ENCODE data around the gene TSR3.

TSR3 gene

DNA sequence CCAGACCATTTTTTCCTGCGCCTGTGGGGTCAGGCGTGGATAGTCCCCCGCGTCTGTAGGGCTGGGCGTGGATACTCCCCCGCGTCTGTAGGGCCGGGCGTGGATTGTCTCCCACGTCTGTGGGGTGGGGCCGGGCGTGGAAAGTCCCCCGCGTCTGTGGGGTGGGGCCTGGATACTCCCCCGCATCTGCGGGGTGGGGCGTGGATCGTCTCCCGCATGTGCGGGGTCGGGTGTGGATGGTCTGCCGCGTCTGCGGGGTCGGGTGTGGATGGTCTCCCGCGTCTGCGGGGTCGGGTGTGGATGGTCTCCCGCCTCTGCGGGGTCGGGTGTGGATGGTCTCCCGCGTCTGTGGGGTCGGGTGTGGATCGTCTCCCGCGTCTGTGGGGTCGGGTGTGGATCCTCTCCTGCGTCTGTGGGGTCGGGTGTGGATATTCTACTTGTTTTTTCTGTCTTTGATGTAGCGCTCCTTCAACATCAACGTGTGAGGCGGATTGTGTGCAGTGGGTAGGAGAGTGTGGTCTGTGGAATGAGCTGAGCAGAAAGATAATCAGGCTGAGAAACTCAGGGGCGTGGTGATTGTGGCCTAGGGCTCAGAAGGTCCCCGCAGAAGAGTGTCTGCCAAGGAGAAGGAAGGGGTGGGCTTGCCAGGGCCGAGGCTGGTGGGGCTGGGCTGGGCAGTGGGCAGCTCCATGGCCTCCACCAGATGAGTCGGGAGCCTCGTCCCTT is 3.3 kb upstream of the TSR3 start:
- TF ChIP-seq, protein P1, sequence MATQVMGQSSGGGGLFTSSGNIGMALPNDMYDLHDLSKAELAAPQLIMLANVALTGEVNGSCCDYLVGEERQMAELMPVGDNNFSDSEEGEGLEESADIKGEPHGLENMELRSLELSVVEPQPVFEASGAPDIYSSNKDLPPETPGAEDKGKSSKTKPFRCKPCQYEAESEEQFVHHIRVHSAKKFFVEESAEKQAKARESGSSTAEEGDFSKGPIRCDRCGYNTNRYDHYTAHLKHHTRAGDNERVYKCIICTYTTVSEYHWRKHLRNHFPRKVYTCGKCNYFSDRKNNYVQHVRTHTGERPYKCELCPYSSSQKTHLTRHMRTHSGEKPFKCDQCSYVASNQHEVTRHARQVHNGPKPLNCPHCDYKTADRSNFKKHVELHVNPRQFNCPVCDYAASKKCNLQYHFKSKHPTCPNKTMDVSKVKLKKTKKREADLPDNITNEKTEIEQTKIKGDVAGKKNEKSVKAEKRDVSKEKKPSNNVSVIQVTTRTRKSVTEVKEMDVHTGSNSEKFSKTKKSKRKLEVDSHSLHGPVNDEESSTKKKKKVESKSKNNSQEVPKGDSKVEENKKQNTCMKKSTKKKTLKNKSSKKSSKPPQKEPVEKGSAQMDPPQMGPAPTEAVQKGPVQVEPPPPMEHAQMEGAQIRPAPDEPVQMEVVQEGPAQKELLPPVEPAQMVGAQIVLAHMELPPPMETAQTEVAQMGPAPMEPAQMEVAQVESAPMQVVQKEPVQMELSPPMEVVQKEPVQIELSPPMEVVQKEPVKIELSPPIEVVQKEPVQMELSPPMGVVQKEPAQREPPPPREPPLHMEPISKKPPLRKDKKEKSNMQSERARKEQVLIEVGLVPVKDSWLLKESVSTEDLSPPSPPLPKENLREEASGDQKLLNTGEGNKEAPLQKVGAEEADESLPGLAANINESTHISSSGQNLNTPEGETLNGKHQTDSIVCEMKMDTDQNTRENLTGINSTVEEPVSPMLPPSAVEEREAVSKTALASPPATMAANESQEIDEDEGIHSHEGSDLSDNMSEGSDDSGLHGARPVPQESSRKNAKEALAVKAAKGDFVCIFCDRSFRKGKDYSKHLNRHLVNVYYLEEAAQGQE (IDR thresholded peaks at IDR 0.05; ENCODE audit: insufficient read depth in 1 of 2, low read depth in 2 of 2, low read length in 2 of 2) = no peak
- TF ChIP-seq FOXP2 (optimal IDR thresholded peaks at IDR 0.05; ENCODE audit: borderline replicate concordance, extremely low read depth, extremely low read length, insufficient read depth) (no peak), POLR2AphosphoS5 (IDR thresholded peaks at IDR 0.05; ENCODE audit: low read depth, low read length) (no peak), SIN3A (IDR thresholded peaks at IDR 0.05; ENCODE audit: borderline replicate concordance, insufficient read depth, low read length) (no peak), TAF1 (IDR thresholded peaks at IDR 0.05; ENCODE audit: borderline replicate concordance, insufficient read depth, low read length) (no peak)

DNA sequence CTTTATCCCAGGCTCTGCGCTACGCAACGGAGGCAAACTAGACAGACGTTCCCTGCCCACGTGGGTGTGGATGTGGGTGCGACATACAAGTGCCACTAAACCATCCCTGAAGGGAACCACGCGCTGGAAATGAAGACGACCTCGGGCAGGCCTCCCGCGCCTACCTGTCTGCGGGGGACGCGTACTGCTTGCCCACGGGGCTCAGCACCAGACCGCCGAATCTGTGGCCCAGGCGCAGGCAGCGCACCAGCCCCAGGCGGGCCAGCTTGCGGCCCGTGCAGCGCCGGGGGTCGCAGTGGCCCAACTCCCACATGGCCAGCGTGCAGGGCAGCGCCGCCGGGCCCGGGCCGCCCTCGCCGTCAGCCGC is 480 bp downstream of the TSR3 start:
- TF ChIP-seq FOXP2 (optimal IDR thresholded peaks at IDR 0.05; ENCODE audit: borderline replicate concordance, extremely low read depth, extremely low read length, insufficient read depth) (no peak), POLR2AphosphoS5 (IDR thresholded peaks at IDR 0.05; ENCODE audit: low read depth, low read length) (no peak), TAF1 (IDR thresholded peaks at IDR 0.05; ENCODE audit: borderline replicate concordance, insufficient read depth, low read length) (no peak)
- TF ChIP-seq, protein P1 (IDR thresholded peaks at IDR 0.05; ENCODE audit: insufficient read depth in 1 of 2, low read depth in 2 of 2, low read length in 2 of 2) = no peak

DNA sequence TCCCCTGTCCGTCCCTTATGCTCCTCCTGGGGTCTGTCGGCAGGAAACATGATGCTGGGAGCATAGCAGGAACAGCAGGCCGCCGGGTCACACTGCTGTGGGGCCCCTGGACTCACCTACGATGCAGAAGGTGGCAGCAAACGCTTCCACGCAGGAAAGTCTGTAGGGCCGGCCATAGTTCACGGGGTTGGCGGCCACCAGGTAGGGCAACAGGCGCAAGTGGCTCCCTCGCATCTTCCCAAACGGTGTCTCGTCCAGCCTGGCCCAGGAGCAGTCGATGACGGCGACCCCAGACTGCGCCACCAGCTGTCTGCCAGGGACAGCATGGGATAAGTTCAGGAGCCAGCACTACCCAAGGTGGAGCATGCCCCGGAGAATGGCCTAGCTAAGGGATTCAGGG is 987 bp downstream of the TSR3 start:
- TF ChIP-seq SIN3A (IDR thresholded peaks at IDR 0.05; ENCODE audit: borderline replicate concordance, insufficient read depth, low read length) = no peak
- TF ChIP-seq, protein P1 (IDR thresholded peaks at IDR 0.05; ENCODE audit: insufficient read depth in 1 of 2, low read depth in 2 of 2, low read length in 2 of 2) = no peak
- TF ChIP-seq POLR2AphosphoS5 (IDR thresholded peaks at IDR 0.05; ENCODE audit: low read depth, low read length) = no peak
- TF ChIP-seq TAF1 (IDR thresholded peaks at IDR 0.05; ENCODE audit: borderline replicate concordance, insufficient read depth, low read length) = no peak
- TF ChIP-seq FOXP2 (optimal IDR thresholded peaks at IDR 0.05; ENCODE audit: borderline replicate concordance, extremely low read depth, extremely low read length, insufficient read depth) = no peak

DNA sequence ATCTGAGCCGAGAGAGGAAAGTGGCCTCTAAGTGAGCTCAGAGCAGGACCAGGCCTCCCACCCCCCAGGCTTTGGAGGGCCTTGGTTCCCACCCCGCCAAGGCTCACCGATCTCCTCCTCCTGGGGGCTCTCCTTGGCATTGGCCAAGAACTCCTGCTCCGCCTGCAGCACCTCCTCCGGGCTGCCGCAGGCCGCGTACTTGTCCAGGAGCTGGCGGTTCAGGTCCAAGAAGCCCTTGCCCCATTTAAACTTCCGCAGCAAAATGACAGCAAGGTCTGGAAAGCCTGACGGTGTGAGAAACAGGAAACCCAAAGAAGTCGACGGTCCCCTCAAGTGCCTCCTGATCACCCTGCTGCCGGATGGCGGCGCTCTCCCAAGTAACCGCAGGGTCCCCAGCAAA is 1.7 kb downstream of the TSR3 start:
- no peak for TF ChIP-seq POLR2AphosphoS5 (IDR thresholded peaks at IDR 0.05; ENCODE audit: low read depth, low read length)
- no peak for TF ChIP-seq FOXP2 (optimal IDR thresholded peaks at IDR 0.05; ENCODE audit: borderline replicate concordance, extremely low read depth, extremely low read length, insufficient read depth)
- TF ChIP-seq, protein P1 (IDR thresholded peaks at IDR 0.05; ENCODE audit: insufficient read depth in 1 of 2, low read depth in 2 of 2, low read length in 2 of 2) = no peak
- no peak for TF ChIP-seq SIN3A (IDR thresholded peaks at IDR 0.05; ENCODE audit: borderline replicate concordance, insufficient read depth, low read length)
- TF ChIP-seq TAF1 (IDR thresholded peaks at IDR 0.05; ENCODE audit: borderline replicate concordance, insufficient read depth, low read length) = no peak
